HG03432 (cell line): ENCODE measurements around the gene VAV3.
"Not testable (repeated sequence)": the region's sequence is repeated elsewhere in the genome, so short reads cannot be mapped to it uniquely, and the experiment has no call there.

Experiments used
- ATAC-seq: cut with Tn5 transposase; IDR thresholded peaks from one replicate; pipeline ENCODE4 v1.9.1; 2021; ENCODE audit warnings: mild to moderate bottlenecking, moderate library complexity; ENCODE audit not compliant: unreplicated experiment

The VAV3 gene

GRCh38 chr1:107661158-107661557 lies 303.8 kb downstream of the VAV3 start:
- no peak for ATAC-seq

- no peak for ATAC-seq
Observed at GRCh38 chr1:107659961-107660360, 305.0 kb downstream of the VAV3 start.

GRCh38 chr1:107657356-107657755 lies 307.6 kb downstream of the VAV3 start:
- ATAC-seq = no peak

- no peak for ATAC-seq
Observed at GRCh38 chr1:107653765-107654164, 311.2 kb downstream of the VAV3 start.

- no peak for ATAC-seq
Observed at GRCh38 chr1:107653005-107653404, 312.0 kb downstream of the VAV3 start.

GRCh38 chr1:107650825-107651224 lies 314.2 kb downstream of the VAV3 start:
- not testable (repeated sequence) for ATAC-seq

GRCh38 chr1:107649023-107649422 lies 316.0 kb downstream of the VAV3 start:
- ATAC-seq = no peak

GRCh38 chr1:107648071-107648470 lies 316.9 kb downstream of the VAV3 start:
- ATAC-seq = no peak

- no peak for ATAC-seq
Observed at GRCh38 chr1:107647012-107647411, 318.0 kb downstream of the VAV3 start.

- no peak for ATAC-seq
Observed at GRCh38 chr1:107643766-107644165, 321.2 kb downstream of the VAV3 start.

- ATAC-seq = no peak
Observed at GRCh38 chr1:107640207-107640606, 324.8 kb downstream of the VAV3 start.

GRCh38 chr1:107637101-107637500 lies 327.9 kb downstream of the VAV3 start:
- ATAC-seq = no peak

GRCh38 chr1:107633596-107633995 lies 331.4 kb downstream of the VAV3 start:
- ATAC-seq = no peak

- ATAC-seq = no peak
Observed at GRCh38 chr1:107626073-107626796, 338.7 kb downstream of the VAV3 start.

GRCh38 chr1:107625405-107626029 lies 339.5 kb downstream of the VAV3 start:
- no peak for ATAC-seq

GRCh38 chr1:107623431-107623830 lies 341.5 kb downstream of the VAV3 start:
- ATAC-seq = no peak

GRCh38 chr1:107622966-107623365 lies 342.0 kb downstream of the VAV3 start:
- ATAC-seq = no peak

- ATAC-seq = no peak
Observed at GRCh38 chr1:107622535-107622934, 342.4 kb downstream of the VAV3 start.

GRCh38 chr1:107620753-107621152 lies 344.2 kb downstream of the VAV3 start:
- ATAC-seq = no peak

GRCh38 chr1:107618539-107618938 lies 346.4 kb downstream of the VAV3 start:
- no peak for ATAC-seq

- no peak for ATAC-seq
Observed at GRCh38 chr1:107617921-107618320, 347.1 kb downstream of the VAV3 start.

GRCh38 chr1:107617456-107617855 lies 347.5 kb downstream of the VAV3 start:
- no peak for ATAC-seq

- ATAC-seq = no peak
Observed at GRCh38 chr1:107609808-107610207, 355.2 kb downstream of the VAV3 start.
